Stromal cell of bone marrow (primary cell): Measurements from ENCODE around the gene MT1F.
"Not testable (repeated sequence)": the region's sequence is repeated elsewhere in the genome, so short reads cannot be mapped to it uniquely, and the experiment has no call there.

Experiments used
- DNase-seq: peaks from one replicate; pipeline ENCODE4 v3.0.0-alpha.2; 2012; ENCODE audit warnings: low read depth

Gene MT1F

GRCh38 chr16:56645311-56645710 is 12.4 kb upstream of the MT1F start:
- DNase-seq: no peak

- DNase-seq: no peak
Observed at GRCh38 chr16:56645838-56646237, 11.9 kb upstream of the MT1F start.

GRCh38 chr16:56647641-56648431 is 9.9 kb upstream of the MT1F start:
- DNase-seq: no peak

- no peak for DNase-seq
Observed at GRCh38 chr16:56649271-56649670, 8.5 kb upstream of the MT1F start.

- no peak for DNase-seq
Observed at GRCh38 chr16:56649820-56650219, 7.9 kb upstream of the MT1F start.

- no peak for DNase-seq
Observed at GRCh38 chr16:56651586-56651985, 6.2 kb upstream of the MT1F start, which contains the start of gene MT1B. Gene MT1B, plus strand, starts transcription at chr16:56651886. Its CDS starts 68 bp downstream, at chr16:56651954.

GRCh38 chr16:56652600-56652999 is 5.2 kb upstream of the MT1F start:
- DNase-seq: no peak

- DNase-seq: no peak
Observed at GRCh38 chr16:56653218-56653617, 4.5 kb upstream of the MT1F start.

GRCh38 chr16:56658327-56658875 is 642 bp downstream of the MT1F start:
- no peak for DNase-seq

- no peak for DNase-seq
Observed at GRCh38 chr16:56662357-56663354, 4.9 kb downstream of the MT1F start.

GRCh38 chr16:56664506-56664905 is 6.7 kb downstream of the MT1F start:
- DNase-seq: no peak

GRCh38 chr16:56665286-56666261 is 7.8 kb downstream of the MT1F start:
- DNase-seq: not testable (repeated sequence)

GRCh38 chr16:56667581-56668571 is 10.1 kb downstream of the MT1F start, which contains the start of gene MT1G:
Gene MT1G, minus strand, starts transcription at chr16:56668065. Its CDS starts 72 bp downstream, at chr16:56667993.
- no peak for DNase-seq

- DNase-seq: no peak
Observed at GRCh38 chr16:56669005-56669839, 11.5 kb downstream of the MT1F start, which contains the start of gene MT1H. Gene MT1H, plus strand, starts transcription at chr16:56669814. Its CDS starts 71 bp downstream, at chr16:56669885.

- no peak for DNase-seq
Observed at GRCh38 chr16:56669840-56670619, 12.3 kb downstream of the MT1F start.

- no peak for DNase-seq
Observed at GRCh38 chr16:56670620-56670934, 12.8 kb downstream of the MT1F start.

GRCh38 chr16:56671691-56672090 is 13.9 kb downstream of the MT1F start:
- not testable (repeated sequence) for DNase-seq

GRCh38 chr16:56672171-56672570 is 14.4 kb downstream of the MT1F start:
- not testable (repeated sequence) for DNase-seq
